Cortex of kidney (tissue), 1 donor: ENCODE measurements around the gene GJA1.

Experiments used
- DNase-seq: peaks from one replicate; lab custom pipeline; 2025; lab: John Stamatoyannopoulos, UW

Gene GJA1

GRCh38 chr6:121492536-121492935 lies 57.1 kb downstream of the GJA1 start:
- no peak for DNase-seq

- DNase-seq, result no peak
Observed at GRCh38 chr6:121497970-121498375, 62.5 kb downstream of the GJA1 start.

- no peak for DNase-seq
Observed at GRCh38 chr6:121498481-121499276, 63.2 kb downstream of the GJA1 start.
